Left lung (tissue), 10 donors: Measurements from ENCODE around the gene TMEM212. TPM values are rescaled to one million over a fixed set of nuclear protein-coding genes. Genes with fewer than 3 reads are reported as not detected.
"Not testable (repeated sequence)": the region's sequence is repeated elsewhere in the genome, so short reads cannot be mapped to it uniquely, and the experiment has no call there.

ENCODE experiments used
- ATAC-seq: fragments of 200-7000 bp; cut with Tn5 transposase; one replicate; pipeline ENCODE4 v1.9.1; 2020; ENCODE audit warnings: moderate library complexity
- DNase-seq, 4 donors: peaks; one replicate each; pipeline ENCODE4 v3.0.0-alpha.2; 2013 to 2020
- H3K27ac ChIP-seq, 2 donors: fragments of 200-600 bp; sonication (generic) in 1 of 2; one replicate each; pipeline versions ENCODE4 v1.5.0 to v1.8.0; 2020 to 2021
- H3K27me3 ChIP-seq, 2 donors: fragments of 200-600 bp; sonication (generic) in 1 of 2; one replicate each; pipeline versions ENCODE4 v1.5.0 to v1.8.0; 2020 to 2021
- H3K36me3 ChIP-seq, 2 donors: fragments of 200-600 bp; sonication (generic) in 1 of 2; one replicate each; pipeline versions ENCODE4 v1.5.0 to v1.8.0; 2020 to 2021
- H3K4me1 ChIP-seq, 2 donors: fragments of 200-600 bp; one replicate each; pipeline ENCODE4 v1.8.0; 2021
- H3K4me3 ChIP-seq, 2 donors: fragments of 200-600 bp; sonication (generic) in 1 of 2; one replicate each; pipeline versions ENCODE4 v1.5.0 to v1.8.0; 2020 to 2021; ENCODE audit warnings: mild to moderate bottlenecking in 1 of 2
- H3K9me3 ChIP-seq, 2 donors: fragments of 200-600 bp; sonication (generic) in 1 of 2; one replicate each; pipeline versions ENCODE4 v1.5.0 to v1.8.0; 2020 to 2021
- intact Hi-C, 2 donors: fragments of 100-400 bp; cut with DNase I; formaldehyde crosslinking; loops; one replicate each; pipeline versions ENCODE4 v1.11.2 to v1.14.2; 2022
- polyA plus RNA-seq, 6 donors: library from polyadenylated mRNA; unstranded; fragments of 120-200 nt; gene quantifications; one replicate each; pipeline ENCODE4 v1.2.1, GENCODE V29; 2013; ENCODE audit not compliant: insufficient read length in 6 of 6
- total RNA-seq, 2 donors: library from RNA; stranded (reverse); fragmentation: NEBNext Ultra II Directional; extraction: Animal tissue kit (Norgen Biotek cat#: 25700); gene quantifications; one replicate each; pipeline ENCODE4 v1.2.1, GENCODE V29; 2021
- TF ChIP-seq, protein P1 (sequence below), 2 donors: fragments of 200-600 bp; sonication (generic) in 1 of 2; IDR thresholded peaks; one replicate each; pipeline versions ENCODE4 v1.5.0 to v1.8.0; 2021; ENCODE audit warnings: antibody characterized with exemption in 2 of 2
- donor health status: DM: no; HTN: yes; CAD: no.
- donor health status: DM: no; HTN: no; CAD: no.

The TMEM212 gene
- total and polyA plus RNA-seq, 8 donors: 0.50 to 6.2 (median 3.2) TPM; not detected in 1

DNA sequence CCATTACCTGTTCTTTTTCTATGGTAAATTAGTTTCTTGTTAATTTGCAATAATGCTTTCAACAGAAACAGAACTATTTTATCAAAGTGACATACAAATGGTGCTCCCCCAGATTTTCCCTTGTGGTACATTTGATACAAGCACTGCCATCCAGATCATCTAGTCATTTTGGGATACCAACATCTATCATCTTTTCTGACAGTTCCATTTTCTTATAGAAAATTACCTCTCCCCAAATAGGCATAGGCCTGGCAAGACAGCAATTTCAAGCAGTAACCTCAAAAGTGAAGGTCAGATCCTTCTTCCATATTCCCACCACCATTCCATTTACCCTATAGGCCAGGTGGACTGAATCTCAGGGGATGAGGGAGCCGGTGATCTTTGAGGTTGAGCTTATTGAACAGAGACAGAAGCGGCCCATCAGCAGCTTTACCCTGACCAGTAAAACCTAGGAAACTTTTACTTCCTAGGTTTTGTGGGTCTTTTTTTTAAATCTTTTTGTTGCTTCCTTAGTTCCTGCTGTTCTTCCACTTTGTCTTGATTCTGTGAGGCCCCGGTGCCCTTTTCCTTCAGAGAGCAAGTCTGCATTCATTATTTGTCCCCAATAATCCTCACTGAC, 29.8 kb upstream of the TMEM212 start:
- DNase-seq (no peak), ATAC-seq (no peak)
- H3K4me1 ChIP-seq: peaks cover 5 to 46% of the 10 kb centered on the region in 2 donors
- intact Hi-C loops: no loop called here
- TF ChIP-seq, protein P1, sequence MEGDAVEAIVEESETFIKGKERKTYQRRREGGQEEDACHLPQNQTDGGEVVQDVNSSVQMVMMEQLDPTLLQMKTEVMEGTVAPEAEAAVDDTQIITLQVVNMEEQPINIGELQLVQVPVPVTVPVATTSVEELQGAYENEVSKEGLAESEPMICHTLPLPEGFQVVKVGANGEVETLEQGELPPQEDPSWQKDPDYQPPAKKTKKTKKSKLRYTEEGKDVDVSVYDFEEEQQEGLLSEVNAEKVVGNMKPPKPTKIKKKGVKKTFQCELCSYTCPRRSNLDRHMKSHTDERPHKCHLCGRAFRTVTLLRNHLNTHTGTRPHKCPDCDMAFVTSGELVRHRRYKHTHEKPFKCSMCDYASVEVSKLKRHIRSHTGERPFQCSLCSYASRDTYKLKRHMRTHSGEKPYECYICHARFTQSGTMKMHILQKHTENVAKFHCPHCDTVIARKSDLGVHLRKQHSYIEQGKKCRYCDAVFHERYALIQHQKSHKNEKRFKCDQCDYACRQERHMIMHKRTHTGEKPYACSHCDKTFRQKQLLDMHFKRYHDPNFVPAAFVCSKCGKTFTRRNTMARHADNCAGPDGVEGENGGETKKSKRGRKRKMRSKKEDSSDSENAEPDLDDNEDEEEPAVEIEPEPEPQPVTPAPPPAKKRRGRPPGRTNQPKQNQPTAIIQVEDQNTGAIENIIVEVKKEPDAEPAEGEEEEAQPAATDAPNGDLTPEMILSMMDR (IDR thresholded peaks at IDR 0.05): no peak
- no peaks in the 10 kb centered on the region for H3K36me3 ChIP-seq
- peak overlapping the region; percentile 11 to 75 for H3K27ac ChIP-seq
- no peaks in the 10 kb centered on the region for H3K9me3 ChIP-seq
- H3K4me3 ChIP-seq: no peak overlapping the region
- no peaks in the 10 kb centered on the region for H3K27me3 ChIP-seq

DNA sequence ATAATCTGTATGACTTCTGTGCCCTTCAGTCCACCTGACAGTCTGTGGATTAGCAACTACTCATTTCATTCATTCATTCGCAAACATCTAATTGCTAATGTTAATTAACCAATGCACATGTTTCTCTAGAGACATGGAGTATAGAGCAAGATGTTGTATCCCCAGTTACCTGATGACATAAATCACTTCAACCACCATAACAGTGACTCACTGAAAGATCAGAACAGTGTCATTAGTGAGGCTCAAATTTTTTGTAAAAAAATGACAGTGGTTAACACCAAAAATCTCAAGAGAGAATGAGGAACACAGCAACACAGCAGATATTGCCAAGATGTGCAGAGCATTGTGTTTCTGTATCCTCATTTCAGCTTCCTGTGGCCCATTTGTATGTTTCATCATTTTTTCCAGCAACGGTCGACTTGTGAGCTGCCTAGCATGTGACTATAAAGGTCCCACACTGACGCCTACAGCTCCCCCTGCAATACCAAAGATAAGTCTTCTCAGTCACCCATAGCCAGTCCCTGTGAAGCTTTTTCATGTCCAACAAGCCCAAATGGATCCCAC, 29.2 kb upstream of the TMEM212 start:
- Histone ChIP-seq H3K27me3 (no peaks in the 10 kb centered on the region), H3K4me3 (no peak overlapping the region), H3K4me1 (peaks cover 5 to 42% of the 10 kb centered on the region in 2 donors), H3K36me3 (no peaks in the 10 kb centered on the region), H3K9me3 (no peaks in the 10 kb centered on the region), H3K27ac (peak overlapping the region; percentile 11 to 75)
- TF ChIP-seq, protein P1 (IDR thresholded peaks at IDR 0.05): no peak
- no peak for ATAC-seq
- DNase-seq: peak in 1 of 4 donors; percentile 55
- intact Hi-C loops: no loop called here

DNA sequence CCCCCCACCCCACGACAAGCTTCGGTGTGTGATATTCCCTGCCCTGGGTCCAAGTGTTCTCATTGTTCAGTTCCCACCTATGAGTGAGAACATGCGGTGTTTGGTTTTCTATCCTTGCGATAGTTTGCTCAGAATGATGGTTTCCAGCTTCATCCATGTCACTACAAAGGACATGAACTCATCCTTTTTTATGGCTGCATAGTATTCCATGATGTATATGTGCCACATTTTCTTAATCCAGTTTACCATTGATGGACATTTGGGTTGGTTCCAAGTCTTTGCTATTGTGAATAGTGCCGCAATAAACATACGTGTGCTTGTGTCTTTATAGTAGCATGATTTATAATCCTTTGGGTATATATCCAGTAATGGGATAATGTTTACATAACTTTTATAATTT, 28.5 kb upstream of the TMEM212 start:
- H3K9me3 ChIP-seq, H3K36me3 ChIP-seq, intact Hi-C loops, H3K27me3 ChIP-seq, H3K4me3 ChIP-seq, ATAC-seq, DNase-seq: not testable (repeated sequence)
- H3K4me1 ChIP-seq: peaks cover 5 to 37% of the 10 kb centered on the region in 2 donors
- peak overlapping the region in 1 of 2 donors; percentile 75 for H3K27ac ChIP-seq

DNA sequence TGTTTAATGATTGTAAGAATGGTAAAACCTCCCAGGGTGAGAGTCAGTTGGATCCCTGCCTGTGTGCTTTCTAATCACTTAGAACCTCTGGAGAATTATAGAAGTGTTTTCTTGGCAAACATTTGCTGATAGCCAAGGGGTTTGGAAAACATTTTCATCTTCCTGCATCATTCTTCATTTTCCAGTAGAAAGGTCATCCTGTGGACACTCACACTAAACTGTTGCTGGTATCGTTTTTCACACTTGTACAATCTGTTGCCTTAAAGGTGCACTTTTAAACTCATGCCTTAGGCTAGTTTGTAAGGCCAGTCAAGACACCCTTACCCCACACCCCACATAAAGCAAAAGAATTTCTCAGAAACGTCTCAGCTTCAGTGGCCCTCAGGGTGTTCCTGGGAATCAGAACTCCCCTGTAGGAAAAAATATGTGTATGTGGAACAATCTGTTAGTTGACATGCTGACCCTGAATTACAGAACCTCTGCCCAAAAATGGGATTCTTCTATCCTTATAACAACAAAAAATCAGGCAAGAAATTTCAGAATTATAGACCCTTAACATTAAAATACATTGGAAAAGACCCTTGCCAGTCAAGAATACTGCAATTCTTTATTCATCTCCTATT, 27.1 kb upstream of the TMEM212 start:
- H3K27me3 ChIP-seq: no peaks in the 10 kb centered on the region
- DNase-seq (no peak), ATAC-seq (peak; percentile 48)
- intact Hi-C loops: no loop called here
- H3K9me3 ChIP-seq: no peaks in the 10 kb centered on the region
- peaks cover 5 to 29% of the 10 kb centered on the region in 2 donors for H3K4me1 ChIP-seq
- no peak overlapping the region for H3K27ac ChIP-seq
- H3K4me3 ChIP-seq: no peak overlapping the region
- TF ChIP-seq, protein P1 (IDR thresholded peaks at IDR 0.05): no peak
- no peaks in the 10 kb centered on the region for H3K36me3 ChIP-seq

DNA sequence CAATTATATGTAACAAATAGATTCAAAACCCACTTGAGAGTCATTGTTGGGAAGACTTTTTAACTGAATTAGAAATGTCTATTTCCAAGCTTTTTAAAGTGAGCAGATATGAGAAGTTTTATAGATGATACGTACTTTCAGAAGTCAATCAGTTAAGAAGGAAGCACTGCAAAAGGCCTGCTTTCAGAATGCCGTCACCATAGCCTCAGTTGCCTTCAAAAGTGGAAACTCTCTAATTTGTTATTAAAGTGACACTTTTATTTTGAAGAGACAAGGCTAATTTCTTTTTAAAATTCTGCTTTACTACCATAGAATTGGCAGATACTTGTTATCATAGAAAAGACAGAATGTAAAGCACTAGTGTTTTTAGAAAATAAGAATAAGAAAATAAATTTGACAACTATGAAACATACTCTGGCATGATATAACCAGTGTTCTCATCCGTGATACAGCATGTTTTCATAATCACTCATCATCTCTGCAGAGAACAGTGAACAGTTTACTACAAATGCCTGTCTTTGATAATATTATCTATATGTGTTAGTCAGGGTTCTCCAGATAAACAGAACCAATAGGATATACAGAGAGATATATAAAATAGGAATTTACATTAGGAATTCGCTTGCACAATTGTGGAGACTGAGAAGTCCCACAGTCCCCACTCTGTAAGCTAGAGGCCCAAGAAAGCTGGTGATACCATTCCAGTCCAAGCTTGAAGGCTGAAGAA, 25.9 kb upstream of the TMEM212 start:
- H3K36me3 ChIP-seq: no peaks in the 10 kb centered on the region
- peaks cover 0 to 17% of the 10 kb centered on the region in 2 donors for H3K4me1 ChIP-seq
- H3K27me3 ChIP-seq: no peaks in the 10 kb centered on the region
- H3K27ac ChIP-seq: no peak overlapping the region
- H3K4me3 ChIP-seq: no peak overlapping the region
- DNase-seq (no peak), ATAC-seq (no peak)
- H3K9me3 ChIP-seq: no peaks in the 10 kb centered on the region
- TF ChIP-seq, protein P1 (IDR thresholded peaks at IDR 0.05): no peak
- intact Hi-C loops: no loop called here
